ENCODE data around the gene CDC27. TPM values are rescaled to one million over a fixed set of nuclear protein-coding genes. Genes with fewer than 3 reads are reported as not detected.
"Not testable (repeated sequence)": the region's sequence is repeated elsewhere in the genome, so short reads cannot be mapped to it uniquely, and the experiment has no call there.

CDC27 gene
- polyA plus RNA-seq, 4 donors = 47.6 to 60.7 (median 56.0) TPM

DNA sequence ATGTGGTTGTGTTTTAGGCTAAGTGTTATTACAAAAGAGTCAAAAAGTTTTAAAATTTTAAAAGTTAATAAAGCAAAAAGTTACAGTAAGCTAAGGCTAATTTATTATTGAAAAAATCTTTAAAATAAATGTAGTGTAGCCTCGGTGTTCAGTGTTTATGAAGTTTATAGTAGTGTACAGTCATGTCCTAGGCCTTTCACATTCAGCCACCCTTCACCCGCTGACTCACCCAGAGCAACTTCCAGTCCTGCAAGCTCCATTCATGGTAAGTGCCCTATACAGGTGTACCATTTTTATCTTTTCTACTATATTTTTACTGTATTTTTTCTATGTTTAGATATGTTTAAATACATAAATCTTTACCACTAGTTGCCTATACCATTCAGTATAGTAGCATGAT is 111.5 kb downstream of the CDC27 start:
- DNase-seq (ENCODE audit: low read depth in 4 of 4, low spot score in 2 of 4) = no peak

- no peak for DNase-seq (ENCODE audit: low read depth in 4 of 4, low spot score in 2 of 4)
Measured at GRCh38 chr17:47076171-47076570, 112.9 kb downstream of the CDC27 start.

- DNase-seq (ENCODE audit: low read depth in 4 of 4, low spot score in 2 of 4) = not testable (repeated sequence)
Measured at GRCh38 chr17:47074361-47074760, 114.7 kb downstream of the CDC27 start.

DNA sequence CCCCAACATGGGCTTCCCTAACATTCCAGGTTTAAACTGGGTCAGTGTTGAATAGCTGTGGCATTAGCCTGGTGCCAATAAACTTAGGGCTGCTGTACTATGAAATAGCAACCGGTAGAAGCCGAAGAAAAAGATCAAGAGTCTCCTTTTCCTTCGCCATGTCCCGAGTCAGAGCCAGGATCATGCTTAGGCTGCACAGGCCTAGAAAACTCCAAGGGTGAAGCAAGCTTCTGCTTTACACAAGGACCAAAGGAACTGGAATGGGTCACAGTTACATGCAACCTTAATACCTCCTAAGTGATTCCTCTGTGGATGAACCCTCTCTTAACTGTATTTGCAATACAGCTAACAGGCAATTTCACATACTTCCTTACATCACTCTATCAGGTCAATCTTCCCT is 115.5 kb downstream of the CDC27 start:
- not testable (repeated sequence) for DNase-seq (ENCODE audit: low read depth in 4 of 4, low spot score in 2 of 4)

- DNase-seq (ENCODE audit: low read depth in 4 of 4, low spot score in 2 of 4) = no peak
Measured at GRCh38 chr17:47072886-47073285, 116.2 kb downstream of the CDC27 start.

DNA sequence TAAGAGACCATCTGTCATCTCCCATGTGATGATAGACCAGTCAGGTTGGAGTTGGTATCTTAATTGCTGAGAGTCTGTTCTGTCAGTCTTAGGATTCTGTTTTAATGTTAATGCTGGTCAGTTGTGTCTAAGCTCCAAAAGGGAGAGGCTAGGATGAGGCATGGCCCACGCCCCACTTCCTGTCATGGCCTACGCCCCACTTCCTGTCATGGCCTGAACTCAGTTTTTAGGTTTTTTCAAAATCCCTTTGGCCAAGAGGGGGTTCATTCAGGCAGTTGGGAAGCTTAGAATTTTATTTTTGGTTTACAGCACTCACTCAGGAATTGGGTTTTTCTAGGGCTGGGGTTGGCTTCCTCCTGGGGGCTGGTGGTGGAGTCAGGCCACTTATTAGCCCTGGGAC is 117.9 kb downstream of the CDC27 start:
- not testable (repeated sequence) for DNase-seq (ENCODE audit: low read depth in 4 of 4, low spot score in 2 of 4)

- DNase-seq (ENCODE audit: low read depth in 4 of 4, low spot score in 2 of 4) = not testable (repeated sequence)
Measured at GRCh38 chr17:47070266-47070665, 118.8 kb downstream of the CDC27 start.

Other genes starting within 250 kb of the CDC27 start
- under 1 TPM in 1 of 4 donors, not detected in 3; 0.09 TPM for gene RPRML, start 210.0 kb downstream of the CDC27 start, polyA plus RNA-seq (ENCODE audit: insufficient read length in 4 of 4)
- gene MYL4, start 20.1 kb upstream of the CDC27 start, polyA plus RNA-seq (ENCODE audit: insufficient read length in 4 of 4) = 1 to 10 TPM; 3.4 to 6.1 (median 3.9) TPM
- gene ITGB3, start 64.5 kb upstream of the CDC27 start, polyA plus RNA-seq (ENCODE audit: insufficient read length in 4 of 4) = 10 to 100 TPM; 16.2 to 23.1 (median 17.7) TPM
- 10 to 100 TPM in 1 of 4 donors, 1 to 10 TPM in 3; 4.5 to 17.2 (median 6.5) TPM for gene EFCAB13, start 134.7 kb upstream of the CDC27 start, polyA plus RNA-seq (ENCODE audit: insufficient read length in 4 of 4)

Measured in left renal cortex interstitium (tissue), 4 donors.